OCI-LY1 (cell line): ENCODE measurements around the gene CAPN15.

ENCODE experiments used
- EZH2 ChIP-seq: fragments of 200-600 bp; sonication (generic), shearing (Covaris generic); IDR thresholded peaks from 2 replicates; pipeline ENCODE4 v1.8.0; 2017; ENCODE audit warnings: borderline replicate concordance, mixed run types, mild to moderate bottlenecking, antibody characterized with exemption, low read length, moderate library complexity, mixed read lengths
- TF ChIP-seq, protein P1 (sequence below): fragments of 200-600 bp; sonication (generic), shearing (Covaris generic); IDR thresholded peaks from 2 replicates; pipeline ENCODE4 v1.5.1; 2017; ENCODE audit warnings: mild to moderate bottlenecking, antibody characterized with exemption, low read length, moderate library complexity, mixed read lengths

DNA sequence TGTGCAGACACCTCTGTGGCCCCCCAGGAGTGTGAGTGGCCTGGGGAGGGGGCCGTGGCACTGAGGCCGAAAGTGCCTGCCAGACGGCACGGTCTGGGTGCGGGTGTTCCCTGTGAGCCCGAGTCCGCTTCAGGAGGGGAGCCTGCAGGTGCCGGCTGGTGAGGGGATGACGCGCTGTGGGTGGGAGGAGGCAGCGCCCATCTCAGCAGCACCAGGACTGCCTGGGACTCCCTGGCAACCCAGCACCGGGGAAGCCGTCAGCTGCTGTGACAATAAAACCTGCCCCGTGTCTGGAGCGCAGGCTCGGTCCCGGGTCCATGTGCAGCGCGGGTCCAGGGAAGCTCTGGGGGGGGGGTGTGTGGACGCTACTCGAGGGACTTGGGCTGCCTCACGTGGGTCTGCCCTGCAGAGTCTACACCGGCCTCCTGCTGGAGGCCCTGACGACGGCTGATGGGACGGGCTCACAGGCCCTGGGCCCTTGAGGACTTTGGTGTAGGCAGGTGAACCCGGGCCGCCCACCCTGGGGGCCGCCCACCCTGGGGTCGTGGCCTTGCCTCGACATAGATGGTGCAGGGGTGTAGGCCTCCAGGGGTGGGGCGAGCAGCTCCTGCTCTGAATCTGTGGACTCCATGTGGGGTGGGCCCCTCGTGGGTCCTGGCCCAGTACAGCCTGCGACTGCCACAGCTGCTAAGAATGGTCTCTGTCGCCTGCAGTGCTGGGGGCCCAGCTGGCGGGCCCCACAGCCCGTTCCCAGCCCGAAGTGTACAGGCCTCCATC lies 56.5 kb downstream of the CAPN15 start:
- TF ChIP-seq, protein P1, sequence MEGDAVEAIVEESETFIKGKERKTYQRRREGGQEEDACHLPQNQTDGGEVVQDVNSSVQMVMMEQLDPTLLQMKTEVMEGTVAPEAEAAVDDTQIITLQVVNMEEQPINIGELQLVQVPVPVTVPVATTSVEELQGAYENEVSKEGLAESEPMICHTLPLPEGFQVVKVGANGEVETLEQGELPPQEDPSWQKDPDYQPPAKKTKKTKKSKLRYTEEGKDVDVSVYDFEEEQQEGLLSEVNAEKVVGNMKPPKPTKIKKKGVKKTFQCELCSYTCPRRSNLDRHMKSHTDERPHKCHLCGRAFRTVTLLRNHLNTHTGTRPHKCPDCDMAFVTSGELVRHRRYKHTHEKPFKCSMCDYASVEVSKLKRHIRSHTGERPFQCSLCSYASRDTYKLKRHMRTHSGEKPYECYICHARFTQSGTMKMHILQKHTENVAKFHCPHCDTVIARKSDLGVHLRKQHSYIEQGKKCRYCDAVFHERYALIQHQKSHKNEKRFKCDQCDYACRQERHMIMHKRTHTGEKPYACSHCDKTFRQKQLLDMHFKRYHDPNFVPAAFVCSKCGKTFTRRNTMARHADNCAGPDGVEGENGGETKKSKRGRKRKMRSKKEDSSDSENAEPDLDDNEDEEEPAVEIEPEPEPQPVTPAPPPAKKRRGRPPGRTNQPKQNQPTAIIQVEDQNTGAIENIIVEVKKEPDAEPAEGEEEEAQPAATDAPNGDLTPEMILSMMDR: no peak
- TF ChIP-seq EZH2: no peak
